Lower lobe of right lung (tissue), 2 donors: ENCODE data around the gene RGS7. TPM values are rescaled to one million over a fixed set of nuclear protein-coding genes. Genes with fewer than 3 reads are reported as not detected.
"Not testable (repeated sequence)": the region's sequence is repeated elsewhere in the genome, so short reads cannot be mapped to it uniquely, and the experiment has no call there.

ENCODE experiments used
- ATAC-seq, 2 donors: fragments of 200-7000 bp; cut with Tn5 transposase; one replicate each; pipeline ENCODE4 v1.9.1; 2020 to 2022; ENCODE audit warnings: mild to moderate bottlenecking in 2 of 2, moderate library complexity in 2 of 2
- DNase-seq: peaks from one replicate; pipeline ENCODE4 v3.0.0-alpha.2; 2020
- H3K27ac ChIP-seq: fragments of 200-600 bp; one replicate; pipeline ENCODE4 v1.8.0; 2022
- H3K27me3 ChIP-seq: fragments of 200-600 bp; one replicate; pipeline ENCODE4 v1.8.0; 2022; ENCODE audit warnings: low read depth
- H3K36me3 ChIP-seq: fragments of 200-600 bp; one replicate; pipeline ENCODE4 v1.8.0; 2022; ENCODE audit warnings: mild to moderate bottlenecking
- H3K4me1 ChIP-seq: fragments of 200-600 bp; one replicate; pipeline ENCODE4 v1.8.0; 2022
- H3K4me3 ChIP-seq: fragments of 200-600 bp; one replicate; pipeline ENCODE4 v1.8.0; 2022; ENCODE audit warnings: mild to moderate bottlenecking
- H3K9me3 ChIP-seq: fragments of 200-600 bp; one replicate; pipeline ENCODE4 v1.8.0; 2022
- intact Hi-C: fragments of 100-400 bp; cut with DNase I; formaldehyde crosslinking; loops from one replicate; pipeline ENCODE4 v1.11.0; 2022
- total RNA-seq: library from RNA; stranded (reverse); fragmentation: NEBNext Ultra II Directional; extraction: Animal tissue kit (Norgen Biotek cat#: 25700); gene quantifications from one replicate; pipeline ENCODE4 v1.2.1, GENCODE V29; 2021
- TF ChIP-seq, protein P1 (sequence below): fragments of 200-600 bp; IDR thresholded peaks from one replicate; pipeline ENCODE4 v1.8.0; 2022; ENCODE audit warnings: antibody characterized with exemption, mild to moderate bottlenecking
- donor health status: DM: no; HTN: yes; CAD: no; lungs with severe emphysema.

The RGS7 gene
- total RNA-seq, 1 donor from 2014 or later = 0.21 TPM

DNA sequence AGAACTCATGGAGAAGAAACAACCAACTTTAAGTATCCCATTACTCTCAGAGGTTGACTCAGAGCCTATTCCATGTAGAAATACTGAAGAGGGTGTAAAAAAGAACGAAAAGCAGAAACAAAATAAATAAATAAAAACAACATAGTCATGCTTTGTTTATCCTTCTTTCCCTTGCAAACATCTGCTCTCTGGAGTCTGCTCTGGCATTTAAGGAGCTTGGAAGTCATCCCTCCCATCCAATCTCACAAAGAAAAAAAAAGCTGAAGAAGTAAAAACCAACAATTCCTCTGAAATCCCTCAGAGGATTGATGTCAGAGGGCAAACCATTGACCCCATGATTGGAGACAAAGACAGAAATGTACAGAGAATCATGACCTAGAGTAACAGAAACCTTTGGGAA, 442.5 kb downstream of the RGS7 start:
- no peaks in the 10 kb centered on the region for H3K27me3 ChIP-seq
- H3K4me3 ChIP-seq = no peak overlapping the region
- no peak overlapping the region for H3K27ac ChIP-seq
- no peaks in the 10 kb centered on the region for H3K36me3 ChIP-seq
- DNase-seq (no peak), ATAC-seq (no peak)
- no peaks in the 10 kb centered on the region for H3K4me1 ChIP-seq
- H3K9me3 ChIP-seq = no peaks in the 10 kb centered on the region
- intact Hi-C loops = no loop called here
- TF ChIP-seq, protein P1, sequence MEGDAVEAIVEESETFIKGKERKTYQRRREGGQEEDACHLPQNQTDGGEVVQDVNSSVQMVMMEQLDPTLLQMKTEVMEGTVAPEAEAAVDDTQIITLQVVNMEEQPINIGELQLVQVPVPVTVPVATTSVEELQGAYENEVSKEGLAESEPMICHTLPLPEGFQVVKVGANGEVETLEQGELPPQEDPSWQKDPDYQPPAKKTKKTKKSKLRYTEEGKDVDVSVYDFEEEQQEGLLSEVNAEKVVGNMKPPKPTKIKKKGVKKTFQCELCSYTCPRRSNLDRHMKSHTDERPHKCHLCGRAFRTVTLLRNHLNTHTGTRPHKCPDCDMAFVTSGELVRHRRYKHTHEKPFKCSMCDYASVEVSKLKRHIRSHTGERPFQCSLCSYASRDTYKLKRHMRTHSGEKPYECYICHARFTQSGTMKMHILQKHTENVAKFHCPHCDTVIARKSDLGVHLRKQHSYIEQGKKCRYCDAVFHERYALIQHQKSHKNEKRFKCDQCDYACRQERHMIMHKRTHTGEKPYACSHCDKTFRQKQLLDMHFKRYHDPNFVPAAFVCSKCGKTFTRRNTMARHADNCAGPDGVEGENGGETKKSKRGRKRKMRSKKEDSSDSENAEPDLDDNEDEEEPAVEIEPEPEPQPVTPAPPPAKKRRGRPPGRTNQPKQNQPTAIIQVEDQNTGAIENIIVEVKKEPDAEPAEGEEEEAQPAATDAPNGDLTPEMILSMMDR = no peak

DNA sequence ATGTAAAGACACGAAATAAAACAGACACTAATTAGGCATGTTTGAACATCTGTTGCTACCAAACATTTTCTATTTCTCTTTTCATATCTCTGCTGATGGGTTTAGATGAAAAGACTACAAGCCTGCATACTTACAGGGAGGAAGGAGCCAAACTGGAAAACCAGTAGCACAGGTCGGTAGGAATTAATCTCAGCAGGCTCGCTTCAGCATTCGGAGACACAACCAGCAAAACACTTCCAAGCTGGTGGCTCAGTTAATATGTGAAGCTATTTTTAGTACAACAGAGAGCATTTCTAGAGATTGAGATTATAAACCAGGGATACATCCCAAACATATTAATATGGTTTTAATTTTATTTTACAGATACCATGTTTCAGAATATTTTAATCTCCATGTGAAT, 444.2 kb downstream of the RGS7 start:
- no peak for DNase-seq

DNA sequence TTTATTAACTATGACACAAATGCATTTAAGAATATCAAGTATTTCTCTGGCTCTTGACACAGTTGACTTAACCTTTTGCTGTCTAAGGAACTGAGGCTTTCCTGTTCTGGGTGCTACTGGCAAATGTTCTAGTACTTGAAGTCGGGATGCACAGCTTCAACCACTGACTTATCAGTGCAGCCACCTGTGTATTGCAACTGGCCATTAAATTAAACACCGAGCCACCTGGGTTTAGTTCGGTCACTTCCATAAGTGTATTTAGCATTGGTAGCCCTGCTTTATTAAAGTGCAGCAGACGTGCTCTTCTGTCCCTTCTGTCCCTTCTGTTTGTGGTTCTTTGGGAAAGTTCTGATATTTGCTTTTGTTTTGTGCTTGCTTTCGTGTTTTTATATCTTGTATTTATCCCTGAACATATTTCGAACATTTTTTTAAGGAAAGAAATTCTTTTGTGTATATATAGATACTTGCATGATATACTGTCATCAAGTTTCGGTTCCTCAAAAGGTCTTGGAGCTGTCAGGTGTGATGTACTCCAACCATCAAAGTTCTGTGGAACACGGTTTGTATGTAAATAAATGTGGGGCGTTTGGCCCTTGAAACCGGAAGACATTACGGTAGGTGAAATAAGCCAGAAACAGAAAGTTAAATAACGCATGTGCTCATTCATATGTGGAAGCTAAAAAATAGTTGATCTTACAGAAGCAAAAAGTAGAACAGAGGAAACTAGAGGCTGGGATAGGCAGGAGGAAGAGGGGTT, 447.1 kb downstream of the RGS7 start:
- Histone ChIP-seq H3K36me3 (no peaks in the 10 kb centered on the region), H3K4me1 (no peaks in the 10 kb centered on the region), H3K27me3 (no peaks in the 10 kb centered on the region), H3K9me3 (no peaks in the 10 kb centered on the region), H3K27ac (no peak overlapping the region), H3K4me3 (no peak overlapping the region)
- ATAC-seq (no peak), DNase-seq (no peak)
- intact Hi-C loops = no loop called here
- TF ChIP-seq, protein P1 = no peak

More for the DNA sequence above, 444.2 kb downstream of the RGS7 start:
- no peak for ATAC-seq
- TF ChIP-seq, protein P1 = no peak
- no peaks in the 10 kb centered on the region for H3K36me3 ChIP-seq
- intact Hi-C loops = no loop called here
- H3K27me3 ChIP-seq = no peaks in the 10 kb centered on the region
- no peaks in the 10 kb centered on the region for H3K9me3 ChIP-seq
- H3K4me3 ChIP-seq = no peak overlapping the region
- H3K27ac ChIP-seq = no peak overlapping the region
- H3K4me1 ChIP-seq = no peaks in the 10 kb centered on the region

DNA sequence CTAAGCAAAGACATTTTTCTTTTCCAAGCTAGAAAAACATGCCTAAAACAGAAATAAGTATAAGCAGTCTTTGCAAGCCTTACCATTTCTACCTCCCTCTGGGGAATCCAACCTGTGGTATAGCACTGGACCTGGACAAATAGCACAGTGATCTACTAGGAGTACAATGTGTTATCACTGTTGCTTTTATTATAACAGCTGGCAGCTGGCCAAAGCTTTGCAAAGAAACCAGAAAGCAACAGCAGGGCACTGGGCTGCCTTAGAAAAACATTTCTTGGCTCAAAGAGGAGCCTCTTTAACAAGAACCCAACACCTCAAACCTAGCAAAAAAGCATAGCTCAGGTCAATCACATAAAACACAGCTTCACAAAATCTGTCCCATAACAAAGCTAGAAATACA, 450.5 kb downstream of the RGS7 start:
- TF ChIP-seq, protein P1 = no peak
- H3K27me3 ChIP-seq = no peaks in the 10 kb centered on the region

DNA sequence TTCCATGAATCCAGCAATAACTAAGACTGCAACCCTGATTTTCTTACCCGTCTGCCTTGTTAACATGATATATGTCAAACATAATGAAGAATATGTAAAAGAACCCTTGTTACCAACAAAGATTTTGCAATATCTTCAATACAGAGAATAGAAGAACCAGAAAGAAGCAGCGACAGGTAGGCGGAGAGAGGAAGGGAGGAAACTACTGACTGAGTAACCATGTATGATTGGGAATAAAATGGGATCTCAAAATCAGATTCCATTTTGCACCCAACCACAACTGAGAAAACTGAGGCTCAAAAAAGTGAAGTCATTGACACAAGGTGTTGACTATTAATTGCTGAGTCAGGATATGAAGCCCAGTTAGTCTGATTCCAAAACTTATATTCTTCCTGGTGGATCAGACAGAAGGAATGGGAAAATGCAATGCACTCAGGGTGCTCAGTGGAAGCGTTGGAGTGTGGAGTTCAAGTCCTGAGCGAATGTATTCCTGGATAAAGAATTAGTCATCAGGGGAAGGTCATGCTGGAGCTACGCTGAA, 451.7 kb downstream of the RGS7 start:
- no peaks in the 10 kb centered on the region for H3K4me1 ChIP-seq
- intact Hi-C loops = no loop called here

More for the DNA sequence above, 450.5 kb downstream of the RGS7 start:
- H3K27ac ChIP-seq = no peak overlapping the region
- no peak overlapping the region for H3K4me3 ChIP-seq
- H3K36me3 ChIP-seq = no peaks in the 10 kb centered on the region
- no peaks in the 10 kb centered on the region for H3K9me3 ChIP-seq
- ATAC-seq (no peak), DNase-seq (no peak)
- intact Hi-C loops = no loop called here
- no peaks in the 10 kb centered on the region for H3K4me1 ChIP-seq

DNA sequence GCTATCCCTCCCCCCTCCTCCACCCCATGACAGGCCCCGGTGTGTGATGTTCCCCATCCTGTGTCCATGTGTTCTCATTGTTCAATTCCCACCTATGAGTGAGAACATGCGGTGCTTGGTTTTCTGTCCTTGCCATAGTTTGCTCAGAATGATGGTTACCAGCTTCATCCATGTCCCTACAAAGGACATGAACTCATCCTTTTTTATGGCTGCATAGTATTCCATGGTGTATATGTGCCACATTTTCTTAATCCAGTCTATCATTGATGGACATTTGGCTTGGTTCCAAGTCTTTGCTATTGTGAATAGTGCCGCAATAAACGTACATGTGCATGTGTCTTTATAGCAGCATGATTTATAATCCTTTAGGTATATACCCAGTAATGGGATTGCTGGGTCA, 461.6 kb downstream of the RGS7 start:
- ATAC-seq, DNase-seq, H3K27ac ChIP-seq, H3K27me3 ChIP-seq, H3K9me3 ChIP-seq, H3K36me3 ChIP-seq, intact Hi-C loops, H3K4me1 ChIP-seq, H3K4me3 ChIP-seq: not testable (repeated sequence)

More for the DNA sequence above, 451.7 kb downstream of the RGS7 start:
- no peak overlapping the region for H3K4me3 ChIP-seq
- H3K27me3 ChIP-seq = no peaks in the 10 kb centered on the region
- ATAC-seq (no peak), DNase-seq (no peak)
- no peak overlapping the region for H3K27ac ChIP-seq
- TF ChIP-seq, protein P1 = no peak
- H3K9me3 ChIP-seq = no peaks in the 10 kb centered on the region
- H3K36me3 ChIP-seq = no peaks in the 10 kb centered on the region
